GM12878 (cell line): Measurements from ENCODE around the gene SEC23A. TPM values are rescaled to one million over a fixed set of nuclear protein-coding genes. Genes with fewer than 3 reads are reported as not detected.
A peak's percentile ranks its signal among the peaks of the same experiment; 100 is the strongest.

ENCODE experiments used
- ATAC-seq: fragments of 200-7000 bp; cut with Tn5 transposase; 3 replicates; pipeline ENCODE4 v1.9.1; 2020; ENCODE audit warnings: mild to moderate bottlenecking, moderate library complexity
- BruUV-seq: library from RNA; stranded (reverse); fragments of 400-500 nt; replicated peaks from 2 replicates; lab custom pipeline; 2021; lab: Mats Ljungman, UMichigan
- CTCF ChIA-PET: fragments of 300-600 bp; sonication (Branson Sonifier 250); formaldehyde crosslinking; extraction: SDS; loops from one replicate; lab custom pipeline; 2021; ENCODE audit warnings: inconsistent platforms; lab: Yijun Ruan, JAX
- POLR2A ChIA-PET: fragments of 350-600 bp; formaldehyde crosslinking; extraction: SDS; loops from one replicate; lab custom pipeline; 2021; ENCODE audit warnings: inconsistent platforms; lab: Charles Lee
- RAD21 ChIA-PET: fragments of 300-600 bp; sonication (Branson Sonifier 250); formaldehyde crosslinking; loops from one replicate; lab custom pipeline; 2023; ENCODE audit warnings: antibody characterized with exemption; ENCODE audit not compliant: unreplicated experiment; lab: Charles Lee
- SMC1A ChIA-PET: fragments of 300-600 bp; sonication (Branson Sonifier 250); formaldehyde crosslinking; loops from one replicate; lab custom pipeline; 2023; ENCODE audit not compliant: unreplicated experiment, uncharacterized antibody; lab: Charles Lee
- DNase-seq: peaks from one replicate; pipeline ENCODE4 v3.0.0-alpha.2; 2011; ENCODE audit warnings: low read depth, low spot score
- FAIRE-seq: peaks from 3 replicates; lab custom pipeline; 2011; peaks lifted over from hg19 to GRCh38; lab: Jason Lieb, UNC
- H2AFZ ChIP-seq: 2 replicates; pipeline ENCODE4 v1.6.0; 2011; ENCODE audit warnings: low read depth, low read length, control low read depth; ENCODE audit not compliant: control insufficient read depth
- H3K27ac ChIP-seq: 2 replicates; pipeline ENCODE4 v1.5.1; 2011; ENCODE audit warnings: control low read depth; ENCODE audit not compliant: control insufficient read depth, insufficient read depth
- H3K27me3 ChIP-seq, 2 experiments: replicated peaks in 1 of 2; 2 replicates each; pipeline versions ENCODE4 v1.6.0 to v1.6.1; 2011; ENCODE audit warnings: low read length in 1 of 2; ENCODE audit not compliant: control insufficient read depth in 2 of 2, insufficient read depth in 2 of 2
- H3K36me3 ChIP-seq, 2 experiments: 2 replicates each; pipeline ENCODE4 v1.5.1; 2011; ENCODE audit warnings: low read length in 1 of 2; ENCODE audit not compliant: control insufficient read depth in 2 of 2, insufficient read depth in 2 of 2
- H3K4me1 ChIP-seq: 2 replicates; pipeline ENCODE4 v1.6.1; 2011; ENCODE audit warnings: mild to moderate bottlenecking, low read length, moderate library complexity, mixed read lengths; ENCODE audit not compliant: control insufficient read depth, insufficient read depth
- H3K4me2 ChIP-seq: 2 replicates; pipeline ENCODE4 v1.6.0; 2011; ENCODE audit warnings: control low read depth; ENCODE audit not compliant: control insufficient read depth, insufficient read depth
- H3K4me3 ChIP-seq: fragments of 200-600 bp; sonication (generic); 2 replicates; pipeline ENCODE4 v1.5.1; 2016
- H3K79me2 ChIP-seq: 2 replicates; pipeline ENCODE4 v1.6.0; 2011; ENCODE audit warnings: low read length; ENCODE audit not compliant: control insufficient read depth, insufficient read depth
- H3K9ac ChIP-seq: 2 replicates; pipeline ENCODE4 v1.8.0; 2011; ENCODE audit warnings: low read length, control low read depth, mixed read lengths; ENCODE audit not compliant: control insufficient read depth, insufficient read depth
- H3K9me3 ChIP-seq: replicated peaks from 3 replicates; pipeline ENCODE4 v1.5.1; 2011; ENCODE audit warnings: mild to moderate bottlenecking, low read length; ENCODE audit not compliant: control insufficient read depth, insufficient read depth
- H4K20me1 ChIP-seq: 2 replicates; pipeline ENCODE4 v1.6.0; 2011; ENCODE audit not compliant: control insufficient read depth, insufficient read depth
- CBFB ChIP-seq: IDR thresholded peaks from 2 replicates; pipeline ENCODE4 v1.6.1; 2016; ENCODE audit warnings: antibody characterized with exemption, low read depth
- RBBP5 ChIP-seq: fragments of 200-600 bp; sonication (generic); conservative IDR thresholded peaks from 2 replicates; pipeline ENCODE4 v1.6.1; 2016
- TCF7 ChIP-seq: IDR thresholded peaks from 2 replicates; pipeline ENCODE4 v1.6.1; 2014; ENCODE audit warnings: antibody characterized with exemption, borderline replicate concordance
- ZSCAN29 ChIP-seq: fragments of 450-650 bp; IDR thresholded peaks from 2 replicates; pipeline ENCODE4 v1.6.1; 2017; ENCODE audit warnings: mild to moderate bottlenecking, moderate library complexity
- WGBS: methylation state at CpG from one replicate; pipeline ENCODE4 v1.1.6; 2016; ENCODE audit warnings: low lambda C conversion rate; ENCODE audit not compliant: insufficient replicate concordance, insufficient coverage; ENCODE audit errors: missing lambda C conversion rate; 5-methylcytosine and 5-hydroxymethylcytosine counted together
- in situ Hi-C: fragments of 300-500 bp; cut with MboI; formaldehyde crosslinking; loops from 9 replicates; pipeline ENCODE4 v1.14.3; 2018; ENCODE audit warnings: mixed read lengths
- intact Hi-C: fragments of 100-400 bp; cut with micrococcal nuclease; formaldehyde crosslinking; loops from one replicate; pipeline ENCODE4 v1.14.2; 2022; ENCODE audit not compliant: unreplicated experiment
- polyA plus RNA-seq, 11 experiments: library from polyadenylated mRNA; depleted of rRNA in 4 of 11; unstranded in 6 of 11; stranded (reverse) in 5 of 11; fragments of >200 nt; fragmentation: Nextera tagmentation in 4 of 11; fragmentation: Illumina TruSeq in 1 of 11; extraction: Ambion mirVana in 4 of 11; extraction: Trizol in 1 of 11; gene quantifications; 1 replicate in 1 of 11; 2 replicates in 10 of 11; pipeline versions ENCODE4 v1.2.1 to v1.2.3, GENCODE V29; 2011 to 2016; ENCODE audit warnings: inconsistent platforms in 2 of 11, missing spikeins in 2 of 11, low read depth in 1 of 11
- total RNA-seq, 4 experiments: library from RNA; depleted of rRNA in 3 of 4; stranded (reverse); fragments of >200 nt in 3 of 4; fragmentation: Illumina TruSeq in 1 of 4; extraction: Trizol in 1 of 4; gene quantifications; 2 replicates each; pipeline versions ENCODE4 v1.2.1 to v1.2.3, GENCODE V29; 2013 to 2021
- TF ChIP-seq, protein P1 (sequence below), 3 experiments: IDR thresholded peaks in 2 of 3; conservative IDR thresholded peaks in 1 of 3; 2 replicates each; pipeline ENCODE4 v1.5.1; 2011; ENCODE audit warnings: low read depth in 3 of 3, low read length in 3 of 3, mild to moderate bottlenecking in 3 of 3, control low read depth in 2 of 3, moderate library complexity in 2 of 3, inconsistent platforms in 1 of 3, mixed read lengths in 1 of 3; ENCODE audit not compliant: control insufficient read depth in 2 of 3, insufficient read depth in 1 of 3; ENCODE audit errors: extremely low read depth in 1 of 3
- TF ChIP-seq, protein P2 (sequence below): fragments of 450-650 bp; IDR thresholded peaks from 2 replicates; pipeline ENCODE4 v1.6.1; 2017; ENCODE audit warnings: low read depth, mild to moderate bottlenecking, moderate library complexity

SEC23A gene
- total and polyA plus RNA-seq, 10 of the 15 experiments (the other 5 are each of a cell fraction or from before 2014, with no cell fraction given), result 13.6 to 63.8 (median 37.3) TPM

- no peak for TF ChIP-seq RBBP5
- no peak for TF ChIP-seq ZSCAN29
- no peak for TF ChIP-seq TCF7
These were observed 67.7 kb downstream of the SEC23A start (continued) for GRCh38 chr14:39035336-39035735.

DNA sequence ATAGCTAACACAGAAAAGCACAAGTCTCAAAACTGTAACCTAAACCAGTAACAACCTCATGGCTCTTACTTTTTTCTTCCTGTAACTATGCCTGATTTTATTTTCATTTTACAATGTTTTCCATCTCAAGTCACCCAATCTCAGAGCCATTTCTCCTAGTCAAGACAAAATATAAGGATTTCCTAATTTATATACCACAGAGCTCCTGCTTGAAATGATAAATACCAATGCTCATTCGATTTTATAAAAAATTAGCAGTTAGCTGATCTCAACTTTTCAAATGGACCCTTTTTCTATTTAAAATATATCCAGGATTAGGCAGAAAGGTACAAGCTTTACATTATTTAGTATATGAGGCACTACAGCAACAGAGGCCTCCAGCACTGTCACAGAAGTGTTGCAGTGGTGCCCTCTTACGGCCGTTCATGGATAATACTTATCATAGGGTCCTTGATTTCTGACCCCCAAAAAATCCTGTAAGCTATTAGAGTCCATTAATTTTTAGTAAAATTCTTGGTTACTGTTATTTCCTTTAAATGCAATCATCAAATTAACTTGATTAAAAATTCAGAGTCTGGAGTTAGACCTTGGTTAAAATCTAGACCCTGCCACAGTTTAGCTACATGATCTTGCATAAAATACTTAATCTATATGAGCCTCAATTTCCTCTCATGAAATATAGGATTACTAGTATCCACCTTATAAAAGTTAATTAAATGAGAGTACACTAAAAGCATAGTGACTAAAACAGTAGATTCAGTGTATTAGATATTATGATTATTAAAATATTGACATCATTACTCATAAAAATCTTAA, 68.3 kb downstream of the SEC23A start:
- ChIA-PET CTCF (interaction anchor here (0.6 to 2.0 kb wide), 26 partner anchors 9 to 433 kb away, joined by 3 to 8 read pairs (median 4); partner anchors contain the start of gene TRAPPC6B), POLR2A (interaction anchor here (0.5 kb wide), 1 partner anchor 134 kb away, joined by 4 read pairs; no protein-coding TSS in a partner anchor), RAD21 (interaction anchor here (0.8 to 1.2 kb wide), 3 partner anchors 166 to 313 kb away, joined by 3 to 5 read pairs (median 3); no protein-coding TSS in a partner anchor), SMC1A (interaction anchor here (0.8 to 2.2 kb wide), 14 partner anchors 14 to 334 kb away, joined by 3 to 8 read pairs (median 4); no protein-coding TSS in a partner anchor)
- whole genome bisulfite sequencing, result 95% methylated on average over 3 of the region's 3 CpGs
- H3K9me3 ChIP-seq, result no peaks in the 10 kb centered on the region
- no peaks in the 10 kb centered on the region for H3K4me1 ChIP-seq
- H3K9ac ChIP-seq, result no peak overlapping the region
- no peaks in the 10 kb centered on the region for H3K79me2 ChIP-seq
- H2AFZ ChIP-seq, result no peak overlapping the region
- in situ Hi-C loops (no loop called here), intact Hi-C loops (no loop called here)
- H4K20me1 ChIP-seq, result no peaks in the 10 kb centered on the region
- BruUV-seq, result no TSS peak
- peaks cover 5 to 28% of the 10 kb centered on the region in 2 experiments for H3K36me3 ChIP-seq
- TF ChIP-seq, protein P1, sequence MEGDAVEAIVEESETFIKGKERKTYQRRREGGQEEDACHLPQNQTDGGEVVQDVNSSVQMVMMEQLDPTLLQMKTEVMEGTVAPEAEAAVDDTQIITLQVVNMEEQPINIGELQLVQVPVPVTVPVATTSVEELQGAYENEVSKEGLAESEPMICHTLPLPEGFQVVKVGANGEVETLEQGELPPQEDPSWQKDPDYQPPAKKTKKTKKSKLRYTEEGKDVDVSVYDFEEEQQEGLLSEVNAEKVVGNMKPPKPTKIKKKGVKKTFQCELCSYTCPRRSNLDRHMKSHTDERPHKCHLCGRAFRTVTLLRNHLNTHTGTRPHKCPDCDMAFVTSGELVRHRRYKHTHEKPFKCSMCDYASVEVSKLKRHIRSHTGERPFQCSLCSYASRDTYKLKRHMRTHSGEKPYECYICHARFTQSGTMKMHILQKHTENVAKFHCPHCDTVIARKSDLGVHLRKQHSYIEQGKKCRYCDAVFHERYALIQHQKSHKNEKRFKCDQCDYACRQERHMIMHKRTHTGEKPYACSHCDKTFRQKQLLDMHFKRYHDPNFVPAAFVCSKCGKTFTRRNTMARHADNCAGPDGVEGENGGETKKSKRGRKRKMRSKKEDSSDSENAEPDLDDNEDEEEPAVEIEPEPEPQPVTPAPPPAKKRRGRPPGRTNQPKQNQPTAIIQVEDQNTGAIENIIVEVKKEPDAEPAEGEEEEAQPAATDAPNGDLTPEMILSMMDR (IDR thresholded peaks at IDR 0.05 in 2 of 3, conservative IDR thresholded peaks at IDR 0.05 in 1 of 3; ENCODE audit: control insufficient read depth in 2 of 3, extremely low read depth in 1 of 3, insufficient read depth in 1 of 3, low read depth in 3 of 3, low read length in 3 of 3), result peak in 1 of 3 experiments; percentile 27; a peak in 1 of 6 replicates
- TF ChIP-seq, protein P2, sequence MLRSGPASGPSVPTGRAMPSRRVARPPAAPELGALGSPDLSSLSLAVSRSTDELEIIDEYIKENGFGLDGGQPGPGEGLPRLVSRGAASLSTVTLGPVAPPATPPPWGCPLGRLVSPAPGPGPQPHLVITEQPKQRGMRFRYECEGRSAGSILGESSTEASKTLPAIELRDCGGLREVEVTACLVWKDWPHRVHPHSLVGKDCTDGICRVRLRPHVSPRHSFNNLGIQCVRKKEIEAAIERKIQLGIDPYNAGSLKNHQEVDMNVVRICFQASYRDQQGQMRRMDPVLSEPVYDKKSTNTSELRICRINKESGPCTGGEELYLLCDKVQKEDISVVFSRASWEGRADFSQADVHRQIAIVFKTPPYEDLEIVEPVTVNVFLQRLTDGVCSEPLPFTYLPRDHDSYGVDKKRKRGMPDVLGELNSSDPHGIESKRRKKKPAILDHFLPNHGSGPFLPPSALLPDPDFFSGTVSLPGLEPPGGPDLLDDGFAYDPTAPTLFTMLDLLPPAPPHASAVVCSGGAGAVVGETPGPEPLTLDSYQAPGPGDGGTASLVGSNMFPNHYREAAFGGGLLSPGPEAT, result no peak
- no peak for TF ChIP-seq CBFB
- no peak overlapping the region for H3K27ac ChIP-seq
- peak; percentile 78 for ATAC-seq
- no peak overlapping the region for H3K4me2 ChIP-seq
- FAIRE-seq, result no peak
- DNase-seq, result no peak
- no peaks in the 10 kb centered on the region for H3K27me3 ChIP-seq
- H3K4me3 ChIP-seq, result no peak overlapping the region
